MM.1S (cell line): ENCODE data around the gene ADCY2.

Experiments used
- DNase-seq: peaks from one replicate; pipeline ENCODE4 v3.0.0-alpha.2; 2015
- H2AFZ ChIP-seq: fragments of 300-600 bp; sonication (generic); 2 replicates; pipeline ENCODE4 v1.6.0; 2016; ENCODE audit warnings: antibody characterized with exemption, low read length
- H3F3A ChIP-seq: fragments of 300-600 bp; sonication (generic); 2 replicates; pipeline ENCODE4 v1.6.1; 2016; ENCODE audit warnings: mild to moderate bottlenecking, antibody characterized with exemption, low read length, moderate library complexity, mixed read lengths; ENCODE audit not compliant: insufficient read depth
- H3K27ac ChIP-seq: fragments of 300-600 bp; sonication (generic); 2 replicates; pipeline ENCODE4 v1.5.1; 2016; ENCODE audit warnings: mild to moderate bottlenecking, low read length
- H3K27me3 ChIP-seq: fragments of 300-600 bp; sonication (generic); replicated peaks from 2 replicates; pipeline ENCODE4 v1.6.0; 2016; ENCODE audit warnings: low read length; ENCODE audit not compliant: insufficient read depth
- H3K36me3 ChIP-seq: fragments of 300-600 bp; sonication (generic); replicated peaks from 2 replicates; pipeline ENCODE4 v1.6.1; 2016; ENCODE audit warnings: mild to moderate bottlenecking, low read length, mixed read lengths; ENCODE audit not compliant: insufficient read depth
- H3K4me1 ChIP-seq: fragments of 300-600 bp; sonication (generic); 2 replicates; pipeline ENCODE4 v1.6.1; 2016; ENCODE audit warnings: low read length, mixed read lengths
- H3K4me2 ChIP-seq: fragments of 300-600 bp; sonication (generic); 2 replicates; pipeline ENCODE4 v1.6.0; 2016; ENCODE audit warnings: low read depth, low read length
- H3K4me3 ChIP-seq: fragments of 300-600 bp; sonication (generic); 2 replicates; pipeline ENCODE4 v1.5.1; 2016; ENCODE audit warnings: low read length, mixed read lengths
- H3K79me2 ChIP-seq: fragments of 300-600 bp; sonication (generic); 2 replicates; pipeline ENCODE4 v1.6.1; 2016; ENCODE audit warnings: mixed run types, low read length, mixed read lengths
- H3K9ac ChIP-seq: fragments of 300-600 bp; sonication (generic); 2 replicates; pipeline ENCODE4 v1.6.1; 2016; ENCODE audit warnings: low read length, mixed read lengths
- H3K9me2 ChIP-seq: fragments of 300-600 bp; sonication (generic); replicated peaks from 2 replicates; pipeline ENCODE4 v1.6.1; 2016; ENCODE audit warnings: mild to moderate bottlenecking, low read length, mixed read lengths; ENCODE audit not compliant: insufficient read depth
- H3K9me3 ChIP-seq: fragments of 300-600 bp; sonication (generic); replicated peaks from 2 replicates; pipeline ENCODE4 v1.6.1; 2016; ENCODE audit warnings: mild to moderate bottlenecking, low read length, mixed read lengths; ENCODE audit not compliant: insufficient read depth
- H4K20me1 ChIP-seq: fragments of 300-600 bp; sonication (generic); 2 replicates; pipeline ENCODE4 v1.6.1; 2016; ENCODE audit warnings: mild to moderate bottlenecking, low read length, moderate library complexity, mixed read lengths; ENCODE audit not compliant: insufficient read depth
- EZH2 ChIP-seq: fragments of 300-600 bp; sonication (generic); optimal IDR thresholded peaks from 2 replicates; pipeline ENCODE3; 2017; ENCODE audit warnings: low read depth, mild to moderate bottlenecking, antibody characterized with exemption, low read length, mixed read lengths
- EZH2phosphoT487 ChIP-seq: fragments of 300-600 bp; sonication (generic); IDR thresholded peaks from 2 replicates; pipeline ENCODE4 v1.6.1; 2018; ENCODE audit warnings: antibody characterized with exemption, low read length
- TF ChIP-seq, protein P1 (sequence below): fragments of 300-600 bp; sonication (generic); IDR thresholded peaks from 2 replicates; pipeline ENCODE4 v1.5.1; 2016; ENCODE audit warnings: antibody characterized with exemption, low read length, mixed read lengths

ADCY2 gene

DNA sequence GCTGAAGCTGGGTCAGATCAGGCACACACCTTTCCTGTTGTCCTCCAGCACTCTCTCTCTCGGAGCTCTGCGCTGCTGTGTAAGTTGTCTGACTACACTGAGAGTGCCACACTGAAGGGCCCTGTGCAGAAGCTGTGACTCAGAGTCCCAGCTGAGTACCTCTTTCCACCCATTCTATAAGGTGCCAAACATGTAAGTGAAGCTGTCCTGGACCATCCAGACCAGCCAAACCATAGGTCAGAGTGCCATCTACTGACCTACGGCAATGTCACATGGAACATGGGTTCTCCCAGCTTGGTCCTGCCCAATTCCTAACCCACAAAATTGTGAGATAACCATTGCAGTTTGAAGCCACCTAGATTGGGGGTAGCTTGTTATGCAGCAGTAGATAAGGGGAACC lies 68.2 kb downstream of the ADCY2 start:
- Histone ChIP-seq H3K36me3 (no peaks in the 10 kb centered on the region), H3K9me2 (no peaks in the 10 kb centered on the region), H3K4me3 (no peak overlapping the region), H3K27ac (no peak overlapping the region), H3K4me1 (no peaks in the 10 kb centered on the region), H3K4me2 (no peak overlapping the region), H3F3A (no peaks in the 10 kb centered on the region), H3K79me2 (no peaks in the 10 kb centered on the region), H3K9me3 (no peaks in the 10 kb centered on the region), H4K20me1 (no peaks in the 10 kb centered on the region), H3K9ac (no peak overlapping the region), H2AFZ (no peak overlapping the region), H3K27me3 (no peaks in the 10 kb centered on the region)
- TF ChIP-seq, protein P1, sequence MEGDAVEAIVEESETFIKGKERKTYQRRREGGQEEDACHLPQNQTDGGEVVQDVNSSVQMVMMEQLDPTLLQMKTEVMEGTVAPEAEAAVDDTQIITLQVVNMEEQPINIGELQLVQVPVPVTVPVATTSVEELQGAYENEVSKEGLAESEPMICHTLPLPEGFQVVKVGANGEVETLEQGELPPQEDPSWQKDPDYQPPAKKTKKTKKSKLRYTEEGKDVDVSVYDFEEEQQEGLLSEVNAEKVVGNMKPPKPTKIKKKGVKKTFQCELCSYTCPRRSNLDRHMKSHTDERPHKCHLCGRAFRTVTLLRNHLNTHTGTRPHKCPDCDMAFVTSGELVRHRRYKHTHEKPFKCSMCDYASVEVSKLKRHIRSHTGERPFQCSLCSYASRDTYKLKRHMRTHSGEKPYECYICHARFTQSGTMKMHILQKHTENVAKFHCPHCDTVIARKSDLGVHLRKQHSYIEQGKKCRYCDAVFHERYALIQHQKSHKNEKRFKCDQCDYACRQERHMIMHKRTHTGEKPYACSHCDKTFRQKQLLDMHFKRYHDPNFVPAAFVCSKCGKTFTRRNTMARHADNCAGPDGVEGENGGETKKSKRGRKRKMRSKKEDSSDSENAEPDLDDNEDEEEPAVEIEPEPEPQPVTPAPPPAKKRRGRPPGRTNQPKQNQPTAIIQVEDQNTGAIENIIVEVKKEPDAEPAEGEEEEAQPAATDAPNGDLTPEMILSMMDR = 0 out of 2 replicates have a peak, but pooled peaks have one; percentile 4
- TF ChIP-seq EZH2phosphoT487 = no peak
- no peak for TF ChIP-seq EZH2
- no peak for DNase-seq

DNA sequence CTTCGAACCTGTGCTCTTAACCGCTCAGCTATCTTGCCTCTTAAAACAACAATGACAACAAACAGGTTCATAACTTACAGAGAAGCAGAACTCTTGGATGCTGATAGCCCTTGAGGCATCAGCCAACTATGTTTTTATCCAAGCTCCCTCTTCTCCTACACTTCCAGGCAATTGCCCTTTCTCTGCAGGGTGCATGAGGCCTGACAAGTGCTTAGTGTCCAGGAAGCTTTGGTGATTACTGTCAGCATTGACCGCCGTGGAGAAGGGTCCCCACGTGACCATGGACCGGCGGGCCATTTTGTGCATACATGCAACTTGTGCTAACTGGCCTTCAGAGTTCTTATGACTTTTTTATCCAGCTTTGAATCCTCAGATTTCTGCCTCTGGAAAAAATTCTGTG lies 71.2 kb downstream of the ADCY2 start:
- no peaks in the 10 kb centered on the region for H3K27me3 ChIP-seq
- H3K4me1 ChIP-seq = no peaks in the 10 kb centered on the region
- H3K36me3 ChIP-seq = no peaks in the 10 kb centered on the region
- H3K4me2 ChIP-seq = no peak overlapping the region
- TF ChIP-seq EZH2phosphoT487 (no peak), EZH2 (no peak)
- TF ChIP-seq, protein P1 = no peak
- no peak overlapping the region for H3K4me3 ChIP-seq
- no peak for DNase-seq
- no peak overlapping the region for H3K9ac ChIP-seq
- no peaks in the 10 kb centered on the region for H4K20me1 ChIP-seq
- H3F3A ChIP-seq = no peaks in the 10 kb centered on the region
- H3K27ac ChIP-seq = no peak overlapping the region
- no peaks in the 10 kb centered on the region for H3K9me2 ChIP-seq
- H3K79me2 ChIP-seq = no peaks in the 10 kb centered on the region
- no peak overlapping the region for H2AFZ ChIP-seq
- no peaks in the 10 kb centered on the region for H3K9me3 ChIP-seq

DNA sequence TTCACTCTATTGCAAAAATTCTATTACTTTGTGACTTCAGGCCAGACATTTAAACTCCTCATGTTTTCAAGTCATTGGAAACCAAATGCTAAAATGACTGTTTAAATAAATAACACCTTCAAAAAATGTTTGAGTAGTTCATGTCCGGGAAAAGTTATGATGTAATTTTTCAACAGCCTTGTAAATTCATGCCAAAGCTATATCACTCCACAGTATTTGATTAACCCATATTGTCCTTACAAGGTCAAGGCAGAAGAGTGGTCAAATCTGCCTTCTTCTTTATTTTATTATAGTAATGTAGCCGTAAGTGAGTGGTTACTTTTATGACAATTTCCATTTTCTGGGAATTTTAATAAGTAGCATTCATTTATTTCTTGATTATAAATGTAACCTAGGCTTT lies 72.8 kb downstream of the ADCY2 start:
- Histone ChIP-seq H4K20me1 (no peaks in the 10 kb centered on the region), H3F3A (no peaks in the 10 kb centered on the region), H3K4me1 (no peaks in the 10 kb centered on the region), H2AFZ (no peak overlapping the region), H3K27me3 (no peaks in the 10 kb centered on the region), H3K4me2 (no peak overlapping the region), H3K4me3 (no peak overlapping the region), H3K9me2 (no peaks in the 10 kb centered on the region), H3K9me3 (no peaks in the 10 kb centered on the region), H3K9ac (no peak overlapping the region), H3K79me2 (no peaks in the 10 kb centered on the region), H3K36me3 (no peaks in the 10 kb centered on the region), H3K27ac (no peak overlapping the region)
- no peak for DNase-seq
- TF ChIP-seq EZH2phosphoT487 (no peak), EZH2 (no peak)
- TF ChIP-seq, protein P1 = no peak
